Activated CD8-positive, alpha-beta memory T cell treated with anti-CD3 and anti-CD28 coated beads for 36 hours (primary cell): ENCODE data around the gene CD79B. TPM values are rescaled to one million over a fixed set of nuclear protein-coding genes. Genes with fewer than 3 reads are reported as not detected.
"Not testable (repeated sequence)": the region's sequence is repeated elsewhere in the genome, so short reads cannot be mapped to it uniquely, and the experiment has no call there.

Experiments
- CTCF ChIA-PET: fragments of 350-600 bp; sonication (Branson Sonifier 250); formaldehyde crosslinking; loops from one replicate; lab custom pipeline; 2021; ENCODE audit warnings: antibody characterized with exemption; lab: Charles Lee
- POLR2A ChIA-PET: fragments of 350-600 bp; sonication (Branson Sonifier 250); formaldehyde crosslinking; loops from one replicate; lab custom pipeline; 2021; ENCODE audit warnings: antibody characterized with exemption; lab: Charles Lee
- total RNA-seq, 2 experiments: library from RNA; stranded (reverse); gene quantifications; one replicate each; pipeline ENCODE4 v1.2.3, GENCODE V29; 2021

Gene CD79B
- total RNA-seq, 2 experiments from 2014 or later, result 23.4 to 23.9 TPM

DNA sequence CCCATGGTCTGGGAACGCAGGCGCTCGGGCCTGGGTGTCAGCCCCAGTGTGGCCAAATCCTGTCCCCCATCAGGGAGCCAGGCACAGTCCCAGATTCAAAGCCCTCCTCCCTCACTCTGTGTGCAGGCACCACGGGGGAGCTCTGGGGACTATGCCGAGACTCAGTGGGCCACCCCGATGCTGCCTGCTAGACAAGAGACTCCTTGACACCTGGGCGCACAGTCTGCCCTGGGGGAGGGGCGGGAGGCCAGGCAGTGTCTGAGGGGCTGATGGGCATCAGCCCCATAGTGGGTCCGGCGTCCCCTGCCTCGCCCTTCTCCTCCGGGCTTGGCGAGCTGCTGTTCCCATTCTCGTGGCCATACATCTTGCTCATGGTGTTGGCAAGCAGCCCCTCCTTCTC lies 8.5 kb upstream of the CD79B start:
- ChIA-PET CTCF (no interaction called here), POLR2A (no interaction called here)

DNA sequence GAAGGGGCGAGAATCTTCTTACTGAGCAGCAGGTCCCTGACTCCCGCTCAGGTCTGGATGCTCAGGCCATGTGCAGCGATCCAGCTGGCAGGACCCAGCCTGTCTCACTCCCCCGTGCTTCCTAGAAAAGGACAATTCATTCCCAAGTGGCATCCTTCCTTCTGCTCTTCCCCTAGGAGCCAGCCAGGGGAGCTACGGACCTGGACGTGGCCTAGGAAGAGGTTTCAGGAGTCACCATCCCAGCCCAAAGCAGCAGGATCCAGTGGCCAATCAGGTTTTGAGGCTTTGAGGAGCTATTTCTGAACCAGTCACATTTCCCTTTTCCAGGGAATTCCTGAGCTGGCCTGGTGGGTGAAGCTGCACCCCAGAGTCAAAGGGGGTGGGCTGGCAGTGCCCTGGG lies 7.8 kb upstream of the CD79B start:
- POLR2A ChIA-PET, result no interaction called here
- CTCF ChIA-PET, result no interaction called here

DNA sequence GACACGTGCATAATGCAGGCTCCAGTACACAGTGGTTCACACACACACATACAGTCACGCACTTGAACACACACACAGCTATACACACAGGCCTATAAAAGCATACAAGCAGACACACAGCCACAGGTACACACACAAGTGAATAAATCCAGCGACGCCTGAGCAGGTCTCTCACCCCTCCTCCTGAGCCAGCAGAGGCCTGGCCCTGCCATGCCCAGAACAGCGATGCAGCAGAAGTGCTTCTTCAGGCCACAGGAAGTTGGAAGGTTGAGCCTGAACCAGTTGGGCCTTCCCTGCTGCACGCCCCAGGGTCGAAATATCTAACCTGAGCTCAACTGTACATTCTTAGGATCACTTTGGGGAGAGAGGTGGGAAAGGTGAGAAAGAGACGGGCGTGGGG lies 7.3 kb upstream of the CD79B start:
- CTCF ChIA-PET, result no interaction called here
- POLR2A ChIA-PET, result no interaction called here

DNA sequence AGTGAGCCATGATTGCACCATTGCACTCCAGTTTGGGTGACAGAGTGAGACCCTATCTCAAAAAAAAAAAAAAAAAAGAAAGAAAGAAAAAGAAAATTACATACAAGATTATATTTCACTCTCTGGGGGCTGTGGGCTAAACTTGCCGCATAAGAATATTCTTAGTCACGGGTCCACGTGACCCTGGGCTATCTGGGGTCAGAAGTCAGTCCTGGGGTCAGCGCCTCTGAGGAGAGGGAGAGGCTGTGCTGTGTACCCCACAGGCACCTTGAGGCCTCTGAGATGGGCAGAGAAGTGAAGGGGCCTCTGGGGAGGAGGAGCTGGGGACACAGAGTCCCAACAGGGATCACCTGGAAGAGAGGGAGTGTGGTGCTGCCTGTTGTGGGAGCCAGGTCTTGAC lies 5.8 kb upstream of the CD79B start:
- CTCF ChIA-PET, result interaction anchor here (3.0 kb wide), 1 partner anchor 9 kb away, joined by 16 read pairs; no protein-coding TSS in a partner anchor
- POLR2A ChIA-PET, result no interaction called here

DNA sequence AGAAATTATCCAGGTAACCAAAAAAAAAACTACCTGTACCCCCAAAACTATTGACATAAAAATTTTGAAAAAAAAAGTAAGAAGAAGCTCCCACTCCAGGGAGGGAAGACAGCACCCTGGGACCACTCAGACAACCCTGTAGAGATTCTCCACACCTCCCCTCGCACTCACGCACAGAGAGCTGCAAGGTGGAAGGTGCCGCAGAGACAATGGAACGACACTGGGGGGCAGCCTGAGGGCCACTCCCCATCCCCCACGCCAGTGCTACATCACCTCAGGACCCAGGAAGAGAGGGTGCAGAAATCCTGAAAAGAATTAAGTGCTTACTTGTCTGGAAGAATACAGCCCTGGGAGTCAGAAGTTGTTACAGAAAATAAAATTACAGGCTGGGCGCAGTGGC lies 5.2 kb upstream of the CD79B start:
- ChIA-PET POLR2A (no interaction called here), CTCF (interaction anchor here (0.6 to 3.0 kb wide), 2 partner anchors 9 to 19 kb away, joined by 4 to 16 read pairs; partner anchors contain the start of gene GH1)

DNA sequence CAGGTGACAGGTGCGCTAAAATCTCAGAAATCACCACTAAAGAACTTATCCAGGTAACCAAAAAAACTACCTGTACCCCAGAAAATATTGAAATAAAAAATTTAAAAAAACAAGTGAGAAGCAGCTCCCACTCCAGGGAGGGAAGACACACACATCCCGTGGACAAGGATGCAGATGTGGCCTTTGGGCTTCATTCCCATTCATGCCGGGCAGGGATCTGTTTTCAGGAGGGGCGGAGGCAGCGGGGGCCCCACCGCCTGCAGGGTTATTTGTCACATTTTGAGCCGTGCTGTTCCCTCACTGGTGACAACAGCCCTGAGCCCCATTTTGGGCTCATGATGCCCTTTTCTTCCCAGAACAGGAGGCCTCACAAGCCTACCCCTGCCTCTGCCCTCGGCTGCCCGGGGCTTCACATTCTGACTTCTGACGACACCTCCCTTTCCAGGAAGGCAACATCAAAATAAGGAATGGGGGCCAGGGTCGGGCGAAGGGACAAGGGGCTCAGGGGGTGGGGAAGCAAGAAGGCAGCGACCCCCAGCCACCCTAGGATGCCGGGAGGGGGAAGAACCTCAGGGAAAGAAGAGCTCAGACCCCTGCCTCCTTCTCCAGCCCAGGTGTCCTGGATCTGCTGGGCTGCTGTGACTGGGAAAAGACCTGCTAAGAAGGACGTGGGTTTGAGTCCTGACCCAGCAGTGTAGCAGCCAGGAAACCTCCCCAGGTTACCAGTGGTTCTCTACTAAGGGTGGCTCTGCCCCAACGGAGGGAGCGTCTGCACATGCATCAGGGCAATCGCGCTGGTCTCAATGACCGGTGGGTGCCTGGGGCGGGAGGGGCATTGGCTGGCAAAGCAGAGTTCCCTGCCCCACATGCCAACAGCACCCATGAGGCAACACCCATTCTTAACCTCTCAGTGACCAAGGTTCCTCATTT lies 2.3 kb upstream of the CD79B start:
- POLR2A ChIA-PET, result no interaction called here
- CTCF ChIA-PET, result interaction anchor here (0.9 to 3.0 kb wide), 4 partner anchors 12 to 50 kb away, joined by 3 to 16 read pairs (median 4); no protein-coding TSS in a partner anchor

DNA sequence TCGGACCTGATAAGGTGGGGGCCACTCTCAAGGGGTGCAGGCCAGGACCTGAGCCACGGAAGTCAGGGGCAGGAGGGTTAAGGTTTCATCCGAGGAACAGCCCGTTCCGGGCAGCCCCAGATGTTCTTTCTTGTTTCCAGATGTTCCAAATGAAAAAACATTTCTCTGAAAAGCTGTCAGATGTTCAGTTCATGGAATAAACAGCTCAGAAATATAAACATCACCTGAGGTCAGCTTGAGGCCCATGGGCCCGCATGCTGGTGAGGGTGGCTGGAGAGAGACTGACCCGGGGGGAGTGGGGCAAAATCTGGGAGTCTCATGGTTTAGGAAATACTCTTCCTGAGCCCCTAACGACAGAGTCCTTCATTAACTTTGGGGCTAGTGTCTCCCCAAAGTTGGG lies 1.5 kb upstream of the CD79B start:
- CTCF ChIA-PET, result interaction anchor here (0.9 to 2.2 kb wide), 4 partner anchors 13 to 50 kb away, joined by 3 to 15 read pairs (median 6); partner anchors contain the start of gene GH1
- POLR2A ChIA-PET, result no interaction called here

DNA sequence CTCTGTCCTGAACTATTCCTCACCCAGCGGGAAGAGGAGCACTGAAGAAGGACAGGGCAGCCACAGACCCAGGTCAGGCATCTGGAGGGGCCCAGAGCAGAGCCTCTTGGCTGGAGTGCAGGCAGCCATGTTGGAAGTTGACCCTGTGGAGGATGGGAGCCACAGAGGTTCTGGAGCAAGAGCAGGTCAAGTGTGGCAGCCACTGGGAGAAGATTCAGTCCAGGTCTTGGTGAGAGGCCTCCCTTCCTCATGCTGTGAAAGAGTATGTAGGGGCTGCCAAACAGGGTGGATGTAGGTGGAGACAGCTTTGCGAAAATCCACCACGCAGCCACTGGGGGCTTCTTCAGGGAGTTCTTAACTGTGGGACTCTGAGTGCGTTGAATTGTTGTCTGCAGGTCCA lies 590 bp upstream of the CD79B start:
- POLR2A ChIA-PET, result no interaction called here
- CTCF ChIA-PET, result interaction anchor here (1.1 to 2.2 kb wide), 3 partner anchors 14 to 19 kb away, joined by 3 to 15 read pairs (median 8); partner anchors contain the start of gene GH1

DNA sequence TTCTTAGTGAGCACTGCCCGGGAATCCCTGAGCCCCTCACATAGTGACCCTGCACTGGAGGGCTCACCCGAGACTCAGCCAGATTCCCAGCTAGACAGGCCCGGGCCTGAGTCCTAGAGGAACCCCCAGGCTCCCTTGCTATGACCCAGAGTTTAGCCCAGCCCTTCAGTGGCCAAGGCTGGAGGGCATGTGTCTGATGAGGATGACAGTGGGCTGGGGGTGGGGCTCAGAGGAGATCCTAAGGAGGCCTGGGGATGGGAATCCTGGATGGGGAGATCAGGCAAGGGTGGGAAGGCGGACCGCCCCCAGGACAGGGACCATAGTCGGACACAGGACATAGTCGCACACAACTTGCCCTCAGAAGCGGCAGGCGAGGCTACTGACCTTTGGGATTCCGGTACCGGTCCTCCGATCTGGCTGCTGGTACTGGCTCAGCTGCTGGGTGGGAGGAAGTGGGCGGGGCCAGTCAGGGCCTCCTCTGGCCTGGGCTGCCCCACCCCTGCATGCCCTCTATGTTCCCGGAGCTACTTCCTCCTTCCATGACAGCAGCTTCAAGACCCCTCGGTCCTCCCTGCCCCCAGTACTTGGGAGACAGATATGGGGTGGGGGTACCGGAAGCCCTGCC lies 1.1 kb downstream of the CD79B start:
- ChIA-PET POLR2A (interaction anchor here (1.2 kb wide), 1 partner anchor 199 kb away, joined by 4 read pairs; the partner anchor contains the start of gene ERN1), CTCF (interaction anchor here (1.1 to 1.8 kb wide), 3 partner anchors 12 to 94 kb away, joined by 3 to 5 read pairs (median 5); partner anchors contain the start of gene CSHL1)

DNA sequence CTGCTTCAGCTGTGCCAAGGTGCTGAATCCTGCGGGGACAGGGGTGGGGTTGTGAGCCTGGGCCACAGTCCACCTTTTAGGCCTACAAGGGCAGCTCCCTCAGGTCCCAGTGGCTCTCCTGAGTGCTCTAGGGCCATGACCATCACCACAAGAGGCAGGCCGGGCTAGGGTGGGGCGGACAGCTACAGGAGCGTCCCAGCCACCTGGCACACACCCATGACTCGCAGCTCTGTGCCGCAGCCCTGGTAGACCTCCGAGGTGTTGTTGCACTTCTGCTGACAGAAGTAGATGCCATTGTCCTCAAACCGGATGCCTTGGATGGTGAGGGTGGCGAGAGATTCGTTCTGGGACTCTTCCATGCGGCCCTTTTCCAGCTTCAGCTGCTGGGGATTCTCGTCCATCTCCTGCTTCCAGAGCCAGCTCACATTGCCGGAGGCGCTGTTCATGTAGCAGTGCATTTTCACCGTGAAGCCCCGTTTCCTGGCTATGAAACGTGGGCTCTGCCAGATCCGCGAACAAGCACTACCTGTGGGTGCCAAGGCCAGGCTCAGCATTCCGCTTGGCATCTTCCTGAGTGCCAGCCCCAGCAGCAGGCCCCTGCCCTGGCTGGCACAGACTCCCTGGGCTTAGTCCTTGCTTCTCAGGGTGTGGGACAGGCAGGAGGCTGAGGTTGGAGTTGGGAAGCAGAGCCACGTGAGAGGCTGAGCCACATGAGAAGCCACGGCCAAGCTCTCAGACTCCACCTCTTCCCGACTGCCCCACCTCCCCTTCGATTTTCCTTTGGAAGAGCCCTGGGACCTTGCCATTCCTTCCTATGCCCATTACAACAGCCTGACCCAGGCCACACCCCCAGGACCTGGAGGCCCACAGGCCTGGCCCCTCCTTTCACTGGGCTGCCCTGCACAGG lies 2.0 kb downstream of the CD79B start:
- CTCF ChIA-PET, result interaction anchor here (1.1 to 1.8 kb wide), 5 partner anchors 11 to 95 kb away, joined by 3 to 5 read pairs (median 4); no protein-coding TSS in a partner anchor
- POLR2A ChIA-PET, result interaction anchor here (0.6 kb wide), 1 partner anchor 88 kb away, joined by 4 read pairs; no protein-coding TSS in a partner anchor

DNA sequence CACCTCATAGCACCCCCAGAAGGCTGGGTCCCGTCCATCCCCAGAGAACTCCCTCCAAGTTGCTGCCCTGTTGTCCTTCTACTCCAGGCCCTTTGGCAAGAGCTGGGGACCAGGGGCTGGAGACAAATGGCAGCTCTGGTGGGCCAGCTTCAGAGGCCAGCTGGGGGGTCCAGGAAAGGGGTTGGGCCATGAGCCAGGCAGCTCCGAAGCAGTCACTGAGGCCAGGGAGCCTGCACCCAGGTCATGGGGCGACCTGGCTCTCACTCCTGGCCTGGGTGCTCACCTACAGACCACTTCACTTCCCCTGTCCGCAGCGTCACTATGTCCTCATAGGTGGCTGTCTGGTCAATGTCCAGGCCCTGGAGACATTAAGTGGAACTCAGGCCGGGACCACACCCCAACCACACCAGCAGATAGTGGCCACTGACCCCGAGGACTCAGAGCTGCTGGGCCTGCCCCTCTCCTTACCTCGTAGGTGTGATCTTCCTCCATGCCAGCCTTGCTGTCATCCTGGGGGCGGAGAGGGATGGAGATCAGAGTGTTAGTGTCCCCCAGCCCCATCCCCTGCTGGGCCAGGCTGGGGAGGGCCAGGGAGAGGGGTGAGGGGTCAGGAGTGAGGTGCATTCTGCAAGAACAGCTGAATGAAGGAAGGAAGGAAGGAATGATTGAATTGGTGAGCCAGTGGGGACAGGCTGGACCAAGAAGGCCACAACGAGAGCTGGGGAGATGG lies 3.0 kb downstream of the CD79B start:
- ChIA-PET POLR2A (interaction anchor here (0.6 kb wide), 1 partner anchor 89 kb away, joined by 4 read pairs; no protein-coding TSS in a partner anchor), CTCF (interaction anchor here (0.6 to 1.2 kb wide), 5 partner anchors 10 to 94 kb away, joined by 3 to 4 read pairs (median 3); no protein-coding TSS in a partner anchor)

DNA sequence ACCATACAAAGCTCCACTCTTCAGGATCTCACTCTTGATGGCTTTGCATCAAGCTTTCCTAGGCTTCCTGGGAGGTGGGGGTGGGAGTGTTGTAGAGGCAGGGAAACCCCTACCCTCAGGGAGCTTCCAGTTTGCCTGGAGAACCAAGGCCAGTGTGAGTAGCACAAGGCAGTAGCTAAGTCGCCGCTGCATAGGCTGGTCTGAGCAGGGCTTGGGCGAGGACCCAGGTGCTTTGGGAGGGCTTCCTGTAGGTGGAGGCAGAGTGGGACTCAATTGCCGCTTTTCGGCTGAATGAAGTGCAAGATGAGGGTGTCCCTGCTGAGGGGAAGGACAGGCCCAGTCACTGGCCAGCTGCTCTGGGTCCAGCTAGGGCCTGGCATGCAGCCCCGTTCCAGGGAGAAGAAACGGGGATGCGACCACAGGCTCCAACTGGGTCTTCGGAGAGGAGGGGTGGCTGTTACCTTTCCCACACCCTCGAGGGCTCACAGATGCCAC lies 3.9 kb downstream of the CD79B start:
- POLR2A ChIA-PET, result no interaction called here
- CTCF ChIA-PET, result interaction anchor here (0.6 to 1.0 kb wide), 3 partner anchors 9 to 95 kb away, joined by 3 to 5 read pairs (median 3); no protein-coding TSS in a partner anchor

DNA sequence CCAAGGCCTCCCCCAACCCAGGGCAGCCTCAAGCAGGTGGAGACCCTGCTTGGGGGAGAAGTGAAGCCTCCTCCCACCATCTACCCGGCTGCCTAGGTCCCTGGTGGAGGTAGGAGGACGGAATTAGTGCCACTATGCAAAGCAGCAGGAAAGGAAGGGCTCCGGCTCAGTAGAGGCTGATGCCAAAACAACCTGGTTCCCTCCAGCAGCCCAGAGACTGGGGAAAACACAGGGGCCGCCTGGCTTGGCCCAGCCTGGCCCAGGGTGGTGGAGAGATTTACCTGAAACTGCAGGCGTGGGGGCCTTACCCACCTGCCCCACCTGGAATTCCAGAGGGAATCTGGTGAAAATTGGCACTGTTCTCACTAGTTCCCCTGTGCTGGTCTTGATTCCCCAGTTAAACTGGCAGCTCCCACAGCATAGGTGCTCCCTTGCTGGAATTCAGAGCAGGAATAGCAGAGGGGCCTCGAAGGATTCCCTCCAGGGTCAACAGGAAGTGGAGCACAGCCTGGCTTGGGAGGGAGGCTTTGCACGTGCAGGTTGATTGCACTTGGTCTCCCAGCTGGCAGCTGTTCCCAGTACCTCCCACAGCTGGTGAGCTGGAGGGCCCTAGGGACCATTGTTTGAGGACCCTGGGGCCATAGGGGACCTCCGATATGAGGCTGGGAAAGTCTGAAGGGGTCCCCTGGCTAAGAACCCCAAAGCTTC lies 4.5 kb downstream of the CD79B start:
- ChIA-PET POLR2A (no interaction called here), CTCF (interaction anchor here (1.0 kb wide), 1 partner anchor 8 kb away, joined by 5 read pairs; no protein-coding TSS in a partner anchor)

DNA sequence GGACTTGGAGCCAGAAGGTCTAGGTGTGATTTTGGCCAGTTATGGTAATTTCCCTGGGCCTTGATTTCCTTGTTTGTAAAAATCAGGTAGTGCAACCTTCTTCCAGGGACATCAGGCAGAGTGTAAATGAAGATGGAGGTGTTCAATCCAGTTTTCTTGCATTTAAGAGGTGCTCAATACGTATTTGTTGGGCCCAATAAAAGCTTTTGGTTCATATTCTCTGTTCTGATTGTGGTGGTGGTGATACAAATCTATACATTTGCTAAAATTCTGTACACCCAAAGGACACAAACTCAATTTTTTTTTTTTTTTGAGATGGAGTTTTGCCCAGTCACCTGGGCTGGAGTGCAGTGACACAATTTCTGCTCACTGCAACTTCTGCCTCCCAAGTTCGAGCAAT lies 6.0 kb downstream of the CD79B start:
- CTCF ChIA-PET, result interaction anchor here (0.7 to 1.1 kb wide), 2 partner anchors 100 to 124 kb away, joined by 3 read pairs; no protein-coding TSS in a partner anchor
- POLR2A ChIA-PET, result no interaction called here

DNA sequence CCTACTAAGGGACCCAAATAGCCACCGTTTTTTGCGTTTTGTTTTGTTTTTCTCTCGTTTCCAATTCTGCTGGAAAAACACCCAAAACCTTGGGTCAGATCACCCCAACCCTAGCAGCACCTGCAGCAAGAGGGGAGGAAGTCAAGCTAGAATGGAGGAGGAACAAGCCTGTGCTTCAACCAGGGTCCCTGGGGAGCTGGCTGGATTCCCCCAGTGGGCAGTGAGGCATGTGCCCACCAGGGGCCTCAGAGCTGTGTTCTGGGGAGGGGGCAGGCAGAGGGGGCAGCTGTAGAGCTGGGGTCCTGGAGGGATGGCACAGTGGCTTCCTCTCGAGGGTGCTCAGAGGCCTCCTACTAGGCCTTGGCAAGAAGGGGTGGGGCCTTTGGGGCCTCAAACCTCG lies 6.5 kb downstream of the CD79B start:
- ChIA-PET CTCF (interaction anchor here (0.7 to 1.3 kb wide), 3 partner anchors 21 to 124 kb away, joined by 3 to 4 read pairs (median 3); no protein-coding TSS in a partner anchor), POLR2A (no interaction called here)

DNA sequence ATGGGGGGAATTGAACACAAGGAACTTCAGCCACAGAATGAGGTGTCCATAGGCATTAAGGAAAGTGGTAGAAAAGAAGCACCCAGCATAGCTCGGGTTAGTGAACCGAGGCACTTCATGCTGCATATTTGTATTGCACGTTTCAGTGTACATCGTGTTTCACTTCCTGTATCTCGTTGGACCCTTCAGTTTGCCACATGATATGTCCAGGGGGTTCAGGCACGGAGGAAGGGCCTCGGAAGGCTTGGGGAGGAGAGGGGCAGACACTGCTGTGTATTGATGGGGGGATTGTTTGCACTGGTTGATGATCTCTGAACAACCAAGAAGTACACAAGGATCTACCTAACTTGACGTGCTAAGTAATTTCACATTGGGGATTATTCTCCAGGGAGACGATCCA lies 9.7 kb downstream of the CD79B start:
- CTCF ChIA-PET, result interaction anchor here (1.5 kb wide), 1 partner anchor 24 kb away, joined by 4 read pairs; no protein-coding TSS in a partner anchor
- POLR2A ChIA-PET, result not testable (repeated sequence)

DNA sequence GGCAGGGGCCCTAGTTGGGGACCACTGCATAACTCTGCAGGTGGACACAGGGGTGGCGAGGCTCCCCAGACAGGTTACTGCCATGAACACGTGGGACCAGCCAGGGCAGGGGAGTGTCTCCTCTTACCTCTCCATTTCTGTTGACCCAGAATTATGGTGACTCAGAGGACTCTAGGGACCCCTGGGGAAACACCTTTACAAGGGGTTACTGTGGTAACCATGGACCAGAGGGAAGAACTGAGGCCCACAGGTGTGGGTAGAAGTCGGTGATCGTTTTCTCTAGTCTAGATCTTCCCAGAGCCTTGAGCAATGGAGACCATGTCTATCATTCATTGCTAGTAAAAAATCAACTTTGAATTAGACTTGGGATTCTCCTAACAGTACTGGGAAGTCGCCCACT lies 11.4 kb downstream of the CD79B start:
- ChIA-PET CTCF (interaction anchor here (1.1 to 3.6 kb wide), 5 partner anchors 26 to 109 kb away, joined by 3 to 36 read pairs (median 13); no protein-coding TSS in a partner anchor), POLR2A (interaction anchor here (0.7 kb wide), 1 partner anchor 66 kb away, joined by 3 read pairs; no protein-coding TSS in a partner anchor)
